Natural killer cell (primary cell): Measurements from ENCODE around the gene ATP8A1. TPM values are rescaled to one million over a fixed set of nuclear protein-coding genes. Genes with fewer than 3 reads are reported as not detected.

Experiments used
- ATAC-seq, 3 donors: fragments of 150-1000 bp in 2 of 3; fragments of 200-7000 bp in 1 of 3; cut with Tn5 transposase; 1 replicate in 1 of 3; 2 replicates in 2 of 3; pipeline ENCODE4 v1.10.0; 2021; ENCODE audit warnings: mild to moderate bottlenecking in 2 of 3, moderate library complexity in 2 of 3
- DNase-seq, 2 donors: peaks; one replicate each; pipeline versions ENCODE4 v3.0.0 to v3.0.0-alpha.2; 2013 to 2021; ENCODE audit warnings: mixed read lengths in 1 of 2
- H3K27ac ChIP-seq: one replicate; pipeline ENCODE4 v1.5.1; 2013; ENCODE audit warnings: mild to moderate bottlenecking, low read length
- H3K27me3 ChIP-seq: one replicate; pipeline ENCODE4 v1.6.1; 2013; ENCODE audit warnings: low read length; ENCODE audit not compliant: control insufficient read depth, insufficient read depth
- H3K36me3 ChIP-seq: one replicate; pipeline ENCODE4 v1.6.1; 2013; ENCODE audit warnings: low read length; ENCODE audit not compliant: control insufficient read depth, insufficient read depth
- H3K4me1 ChIP-seq: one replicate; pipeline ENCODE4 v1.6.1; 2013; ENCODE audit warnings: low read length; ENCODE audit not compliant: control insufficient read depth, insufficient read depth
- H3K4me3 ChIP-seq: one replicate; pipeline ENCODE4 v1.5.1; 2013; ENCODE audit warnings: low read length
- H3K9me3 ChIP-seq: one replicate; pipeline ENCODE4 v1.6.1; 2013; ENCODE audit warnings: low read length; ENCODE audit not compliant: control insufficient read depth, insufficient read depth
- H3K27ac Mint-ChIP-seq, 2 donors: one replicate each; pipeline ENCODE4 v1.8.0; 2022; ENCODE audit warnings: mild to moderate bottlenecking in 2 of 2, mixed read lengths in 2 of 2, moderate library complexity in 1 of 2
- H3K27me3 Mint-ChIP-seq, 2 donors: one replicate each; pipeline ENCODE4 v1.8.0; 2022; ENCODE audit warnings: low read depth in 2 of 2, mixed read lengths in 2 of 2
- H3K36me3 Mint-ChIP-seq: one replicate; pipeline ENCODE4 v1.8.0; 2022; ENCODE audit warnings: mixed read lengths
- H3K4me1 Mint-ChIP-seq, 2 donors: one replicate each; pipeline ENCODE4 v1.8.0; 2022; ENCODE audit warnings: mixed read lengths in 2 of 2
- H3K4me3 Mint-ChIP-seq: one replicate; pipeline ENCODE4 v1.8.0; 2022; ENCODE audit warnings: mild to moderate bottlenecking, moderate library complexity, mixed read lengths
- H3K9me3 Mint-ChIP-seq, 2 donors: one replicate each; pipeline ENCODE4 v1.8.0; 2022; ENCODE audit warnings: mixed read lengths in 2 of 2
- WGBS: methylation state at CpG from one replicate; pipeline ENCODE4 v1.1.7; 2013; ENCODE audit warnings: missing lambda C conversion rate; ENCODE audit not compliant: insufficient coverage; 5-methylcytosine and 5-hydroxymethylcytosine counted together
- intact Hi-C: fragments of 100-400 bp; cut with micrococcal nuclease; formaldehyde crosslinking; loops from one replicate; pipeline ENCODE4 v1.14.2; 2022
- total RNA-seq, 4 donors: library from RNA; stranded (reverse); fragments of 120-200 nt in 1 of 4; gene quantifications; one replicate each; pipeline versions ENCODE4 v1.2.3 to v1.2.4, GENCODE V29; 2013 to 2022
- TF ChIP-seq, protein P1 (sequence below): fragments of 200-600 bp; IDR thresholded peaks from one replicate; pipeline ENCODE4 v1.8.0; 2022; ENCODE audit warnings: antibody characterized with exemption

ATP8A1 gene
- total RNA-seq, 3 donors from 2014 or later (not counting 1 experiment from before 2014, with no cell fraction given) = 84.8 to 156 (median 147) TPM

DNA sequence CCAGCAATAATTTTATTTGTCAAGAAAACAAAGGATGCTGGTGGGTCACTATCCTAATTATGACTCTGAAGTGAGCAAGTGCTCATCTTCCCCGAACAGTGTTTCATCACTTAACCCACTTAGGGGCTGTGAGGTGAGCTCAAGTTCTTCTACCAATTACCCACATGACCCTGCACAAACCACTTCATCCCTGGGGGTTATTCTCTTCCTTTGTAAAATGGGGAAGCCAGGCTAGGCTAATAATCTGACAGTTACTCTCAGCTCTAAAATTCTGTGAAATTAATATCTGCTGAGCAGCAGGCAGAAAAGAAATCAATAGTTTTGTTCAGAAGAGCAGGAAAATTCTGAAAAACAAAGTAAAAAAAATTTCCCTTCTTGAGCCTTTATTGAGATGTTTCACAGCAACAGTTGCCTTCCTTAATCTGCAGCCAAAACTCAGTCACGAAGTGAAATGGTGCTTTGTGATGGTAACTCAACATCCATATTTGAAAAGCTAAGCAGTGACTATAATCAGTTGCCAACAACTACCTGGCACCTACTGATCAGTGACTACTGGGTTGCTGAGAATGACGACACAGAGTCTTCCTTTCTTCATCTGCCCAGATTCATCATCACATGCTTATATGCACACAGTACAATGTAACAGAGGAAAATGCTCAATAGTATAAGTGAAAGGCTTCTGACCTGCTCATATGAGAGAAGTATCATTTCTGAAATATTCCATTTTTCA, 24.1 kb downstream of the ATP8A1 start:
- H3K27me3 Mint-ChIP-seq = no peaks in the 10 kb centered on the region
- no peaks in the 10 kb centered on the region for H3K36me3 Mint-ChIP-seq
- H3K4me1 Mint-ChIP-seq = peaks cover 74 to 80% of the 10 kb centered on the region in 2 donors
- ATAC-seq = no peak
- Histone ChIP-seq H3K27me3 (no peaks in the 10 kb centered on the region), H3K9me3 (no peaks in the 10 kb centered on the region), H3K27ac (peak overlapping the region; percentile 1), H3K4me1 (peaks cover 16% of the 10 kb centered on the region), H3K4me3 (no peak overlapping the region), H3K36me3 (no peaks in the 10 kb centered on the region)
- H3K4me3 Mint-ChIP-seq = no peak overlapping the region
- no peak for DNase-seq
- peak overlapping the region in 1 of 2 donors; percentile 32 for H3K27ac Mint-ChIP-seq
- intact Hi-C loops = no loop called here
- WGBS = 48% methylated on average over 3 of the region's 3 CpGs
- TF ChIP-seq, protein P1, sequence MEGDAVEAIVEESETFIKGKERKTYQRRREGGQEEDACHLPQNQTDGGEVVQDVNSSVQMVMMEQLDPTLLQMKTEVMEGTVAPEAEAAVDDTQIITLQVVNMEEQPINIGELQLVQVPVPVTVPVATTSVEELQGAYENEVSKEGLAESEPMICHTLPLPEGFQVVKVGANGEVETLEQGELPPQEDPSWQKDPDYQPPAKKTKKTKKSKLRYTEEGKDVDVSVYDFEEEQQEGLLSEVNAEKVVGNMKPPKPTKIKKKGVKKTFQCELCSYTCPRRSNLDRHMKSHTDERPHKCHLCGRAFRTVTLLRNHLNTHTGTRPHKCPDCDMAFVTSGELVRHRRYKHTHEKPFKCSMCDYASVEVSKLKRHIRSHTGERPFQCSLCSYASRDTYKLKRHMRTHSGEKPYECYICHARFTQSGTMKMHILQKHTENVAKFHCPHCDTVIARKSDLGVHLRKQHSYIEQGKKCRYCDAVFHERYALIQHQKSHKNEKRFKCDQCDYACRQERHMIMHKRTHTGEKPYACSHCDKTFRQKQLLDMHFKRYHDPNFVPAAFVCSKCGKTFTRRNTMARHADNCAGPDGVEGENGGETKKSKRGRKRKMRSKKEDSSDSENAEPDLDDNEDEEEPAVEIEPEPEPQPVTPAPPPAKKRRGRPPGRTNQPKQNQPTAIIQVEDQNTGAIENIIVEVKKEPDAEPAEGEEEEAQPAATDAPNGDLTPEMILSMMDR = no peak
- no peaks in the 10 kb centered on the region for H3K9me3 Mint-ChIP-seq

DNA sequence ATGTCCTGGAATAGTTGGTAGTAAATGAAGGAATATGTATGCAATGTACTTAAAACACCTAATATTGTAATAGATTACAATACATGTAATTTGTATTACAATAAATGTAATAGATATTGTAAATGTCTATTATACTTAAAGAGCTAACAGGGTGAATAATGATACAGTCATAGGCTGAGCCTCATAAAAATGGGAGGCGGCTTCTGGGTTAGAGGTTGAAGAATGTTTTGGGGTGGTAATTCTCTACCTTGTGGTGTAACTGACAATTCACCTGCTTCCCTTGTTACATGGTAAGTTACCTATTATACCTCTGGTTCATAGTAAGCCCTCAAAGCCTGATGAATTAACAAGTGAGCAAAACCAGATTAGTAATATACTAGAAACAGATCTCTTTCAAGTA, 26.0 kb downstream of the ATP8A1 start:
- Histone ChIP-seq H3K36me3 (no peaks in the 10 kb centered on the region), H3K27ac (no peak overlapping the region), H3K4me3 (no peak overlapping the region), H3K27me3 (no peaks in the 10 kb centered on the region), H3K4me1 (peaks cover 17% of the 10 kb centered on the region), H3K9me3 (no peaks in the 10 kb centered on the region)
- no CpG with 5 or more reads among the region's 1 CpG for WGBS
- no peaks in the 10 kb centered on the region for H3K9me3 Mint-ChIP-seq
- intact Hi-C loops = no loop called here
- DNase-seq (no peak), ATAC-seq (no peak)
- H3K27ac Mint-ChIP-seq = no peak overlapping the region
- no peak overlapping the region for H3K4me3 Mint-ChIP-seq
- H3K4me1 Mint-ChIP-seq = peaks cover 70 to 80% of the 10 kb centered on the region in 2 donors
- TF ChIP-seq, protein P1 = no peak
- no peaks in the 10 kb centered on the region for H3K27me3 Mint-ChIP-seq
- no peaks in the 10 kb centered on the region for H3K36me3 Mint-ChIP-seq

DNA sequence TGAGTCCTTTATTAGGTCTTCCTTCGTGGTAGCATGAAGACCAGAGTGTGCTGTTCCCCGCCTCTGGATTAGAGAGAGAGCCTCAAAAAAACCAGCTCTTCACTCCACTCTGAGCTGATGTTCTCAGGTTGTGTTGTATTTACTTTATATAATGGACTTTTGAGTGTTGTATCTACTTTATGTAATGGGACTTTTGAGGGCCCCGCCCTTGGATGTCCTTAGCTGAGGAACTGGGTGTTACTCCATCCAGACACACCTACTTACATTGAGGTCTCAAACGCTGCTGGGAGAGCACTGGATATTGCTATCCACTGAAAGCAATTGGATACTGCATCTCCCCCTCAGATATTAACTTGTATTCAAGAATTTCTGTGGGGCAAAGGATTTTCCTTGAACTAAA, 28.2 kb downstream of the ATP8A1 start:
- TF ChIP-seq, protein P1 = no peak
- H3K9me3 Mint-ChIP-seq = no peaks in the 10 kb centered on the region
- 100% methylated on average over 4 of the region's 4 CpGs for WGBS
- H3K27me3 ChIP-seq = no peaks in the 10 kb centered on the region
- peaks cover 6% of the 10 kb centered on the region for H3K36me3 ChIP-seq
- no peaks in the 10 kb centered on the region for H3K36me3 Mint-ChIP-seq
- no peak overlapping the region for H3K4me3 ChIP-seq
- ATAC-seq = no peak
- peak overlapping the region; percentile 60 for H3K27ac ChIP-seq
- no peaks in the 10 kb centered on the region for H3K9me3 ChIP-seq
- peak overlapping the region; percentile 6 for H3K4me3 Mint-ChIP-seq
- intact Hi-C loops = loop anchor here (1.0 to 5.0 kb wide), 3 partner anchors 14 to 44 kb away; partner anchors contain the start of gene ATP8A1
- no peaks in the 10 kb centered on the region for H3K27me3 Mint-ChIP-seq
- peaks cover 69 to 76% of the 10 kb centered on the region in 2 donors for H3K4me1 Mint-ChIP-seq
- no peak for DNase-seq
- peaks cover 17% of the 10 kb centered on the region for H3K4me1 ChIP-seq
- H3K27ac Mint-ChIP-seq = peak overlapping the region; percentile 83 to 87
